MG63 (cell line): Measurements from ENCODE around the gene MAPKBP1. TPM values are rescaled to one million over a fixed set of nuclear protein-coding genes. Genes with fewer than 3 reads are reported as not detected.
"Not testable (repeated sequence)": the region's sequence is repeated elsewhere in the genome, so short reads cannot be mapped to it uniquely, and the experiment has no call there.

Experiments used
- DNase-seq: peaks from one replicate; pipeline ENCODE4 v3.0.0-alpha.2; 2020
- H3K27me3 ChIP-seq: fragments of 250-450 bp; sonication (Bioruptor Pico); 2 replicates; pipeline ENCODE4 v1.5.1; 2020; ENCODE audit warnings: mild to moderate bottlenecking, moderate library complexity
- H3K36me3 ChIP-seq: fragments of 250-450 bp; sonication (Bioruptor Pico); 2 replicates; pipeline ENCODE4 v1.5.1; 2020; ENCODE audit warnings: mild to moderate bottlenecking, moderate library complexity
- H3K4me3 ChIP-seq: fragments of 250-450 bp; sonication (Bioruptor Pico); 2 replicates; pipeline ENCODE4 v1.5.1; 2020; ENCODE audit warnings: mild to moderate bottlenecking, moderate library complexity
- H3K9me3 ChIP-seq: fragments of 250-450 bp; sonication (Bioruptor Pico); 2 replicates; pipeline ENCODE4 v1.5.1; 2020; ENCODE audit warnings: mild to moderate bottlenecking, moderate library complexity
- total RNA-seq: library from RNA; depleted of rRNA; stranded (reverse); fragments of >200 nt; shearing (Covaris generic); gene quantifications from 2 replicates; pipeline ENCODE4 v1.2.3, GENCODE V29; 2014; ENCODE audit warnings: low replicate concordance; rRNA removed

Gene MAPKBP1, protein sequence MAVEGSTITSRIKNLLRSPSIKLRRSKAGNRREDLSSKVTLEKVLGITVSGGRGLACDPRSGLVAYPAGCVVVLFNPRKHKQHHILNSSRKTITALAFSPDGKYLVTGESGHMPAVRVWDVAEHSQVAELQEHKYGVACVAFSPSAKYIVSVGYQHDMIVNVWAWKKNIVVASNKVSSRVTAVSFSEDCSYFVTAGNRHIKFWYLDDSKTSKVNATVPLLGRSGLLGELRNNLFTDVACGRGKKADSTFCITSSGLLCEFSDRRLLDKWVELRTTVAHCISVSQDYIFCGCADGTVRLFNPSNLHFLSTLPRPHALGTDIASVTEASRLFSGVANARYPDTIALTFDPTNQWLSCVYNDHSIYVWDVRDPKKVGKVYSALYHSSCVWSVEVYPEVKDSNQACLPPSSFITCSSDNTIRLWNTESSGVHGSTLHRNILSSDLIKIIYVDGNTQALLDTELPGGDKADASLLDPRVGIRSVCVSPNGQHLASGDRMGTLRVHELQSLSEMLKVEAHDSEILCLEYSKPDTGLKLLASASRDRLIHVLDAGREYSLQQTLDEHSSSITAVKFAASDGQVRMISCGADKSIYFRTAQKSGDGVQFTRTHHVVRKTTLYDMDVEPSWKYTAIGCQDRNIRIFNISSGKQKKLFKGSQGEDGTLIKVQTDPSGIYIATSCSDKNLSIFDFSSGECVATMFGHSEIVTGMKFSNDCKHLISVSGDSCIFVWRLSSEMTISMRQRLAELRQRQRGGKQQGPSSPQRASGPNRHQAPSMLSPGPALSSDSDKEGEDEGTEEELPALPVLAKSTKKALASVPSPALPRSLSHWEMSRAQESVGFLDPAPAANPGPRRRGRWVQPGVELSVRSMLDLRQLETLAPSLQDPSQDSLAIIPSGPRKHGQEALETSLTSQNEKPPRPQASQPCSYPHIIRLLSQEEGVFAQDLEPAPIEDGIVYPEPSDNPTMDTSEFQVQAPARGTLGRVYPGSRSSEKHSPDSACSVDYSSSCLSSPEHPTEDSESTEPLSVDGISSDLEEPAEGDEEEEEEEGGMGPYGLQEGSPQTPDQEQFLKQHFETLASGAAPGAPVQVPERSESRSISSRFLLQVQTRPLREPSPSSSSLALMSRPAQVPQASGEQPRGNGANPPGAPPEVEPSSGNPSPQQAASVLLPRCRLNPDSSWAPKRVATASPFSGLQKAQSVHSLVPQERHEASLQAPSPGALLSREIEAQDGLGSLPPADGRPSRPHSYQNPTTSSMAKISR (N-terminal part only)
- total RNA-seq, result 2.5 and 2.9 TPM in 2 replicates

DNA sequence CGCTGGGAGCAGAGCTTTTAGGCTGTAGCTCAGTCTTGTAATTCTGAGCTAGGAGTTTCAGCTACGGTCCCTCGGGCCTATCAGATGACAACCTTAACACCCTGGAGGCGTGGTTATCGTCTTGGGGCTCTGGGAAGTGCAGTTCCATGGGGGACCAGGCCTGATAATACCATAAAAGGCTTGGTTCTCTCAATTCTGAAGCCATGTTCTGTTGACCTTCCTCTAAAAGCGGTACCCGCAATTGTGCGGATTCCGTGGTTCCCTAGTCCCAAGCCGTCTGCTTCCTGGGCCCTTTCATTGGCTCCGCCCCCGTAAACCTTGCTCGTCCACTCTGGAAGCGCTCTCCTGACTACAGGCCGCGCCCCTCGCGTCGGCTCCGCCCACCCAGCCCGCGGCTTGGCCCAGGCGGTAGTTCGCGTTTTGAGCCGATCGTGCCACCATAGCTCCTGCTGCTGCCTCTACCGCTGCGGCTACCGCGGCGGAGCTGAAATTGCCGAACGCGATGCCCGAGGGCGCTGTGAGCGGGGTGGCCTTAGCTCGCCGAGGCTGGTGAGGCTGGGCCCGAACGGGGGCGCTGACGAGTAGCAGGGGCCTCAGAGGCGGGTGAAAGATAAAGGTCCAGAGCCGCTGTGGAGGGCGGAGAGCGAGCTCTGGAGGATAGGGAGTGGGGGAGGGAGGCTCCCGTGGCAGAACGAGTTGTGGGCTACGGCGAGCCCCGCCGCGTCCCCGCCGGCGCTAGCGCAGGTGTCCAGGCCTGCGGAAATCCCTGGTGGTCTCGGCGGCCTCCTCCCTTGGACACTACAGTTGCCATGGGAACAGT, at the start of gene MAPKBP1:
Gene MAPKBP1 (plus strand): TSS at position 423 of the 820 bp plus-strand sequence. CDS start 792 bp downstream, outside the sequence.
- H3K27me3 ChIP-seq, result no peaks in the 10 kb centered on the region
- no peaks in the 10 kb centered on the region; the same call in 1 of the 2 replicates for H3K9me3 ChIP-seq
- peak; percentile 97 for DNase-seq
- peak within 1 kb of the TSS; percentile 89 for H3K4me3 ChIP-seq
- no peaks in the 10 kb centered on the region for H3K36me3 ChIP-seq

DNA sequence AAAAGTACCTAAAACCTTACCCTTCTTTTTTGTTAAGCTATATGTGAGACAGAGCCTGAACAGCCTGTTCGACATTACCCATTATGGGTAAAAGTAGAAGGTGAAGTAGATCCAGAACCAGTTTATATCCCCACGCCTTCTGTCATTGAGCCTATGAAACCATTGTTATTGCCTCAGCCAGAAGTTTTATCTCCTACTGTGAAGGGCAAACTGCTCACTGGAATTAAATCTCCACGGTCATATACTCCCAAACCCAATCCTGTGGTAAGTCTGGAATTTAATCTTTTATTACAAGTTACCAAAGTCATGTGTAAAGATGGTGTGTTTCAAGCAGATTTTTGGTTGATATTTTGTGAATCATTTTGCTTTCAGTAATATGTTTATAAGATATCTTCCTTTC, 47.1 kb upstream of the MAPKBP1 start:
- H3K27me3 ChIP-seq, result no peaks in the 10 kb centered on the region
- H3K9me3 ChIP-seq, result no peaks in the 10 kb centered on the region
- peaks cover 5% of the 10 kb centered on the region for H3K36me3 ChIP-seq
- no peak for DNase-seq
- H3K4me3 ChIP-seq, result no peak overlapping the region

DNA sequence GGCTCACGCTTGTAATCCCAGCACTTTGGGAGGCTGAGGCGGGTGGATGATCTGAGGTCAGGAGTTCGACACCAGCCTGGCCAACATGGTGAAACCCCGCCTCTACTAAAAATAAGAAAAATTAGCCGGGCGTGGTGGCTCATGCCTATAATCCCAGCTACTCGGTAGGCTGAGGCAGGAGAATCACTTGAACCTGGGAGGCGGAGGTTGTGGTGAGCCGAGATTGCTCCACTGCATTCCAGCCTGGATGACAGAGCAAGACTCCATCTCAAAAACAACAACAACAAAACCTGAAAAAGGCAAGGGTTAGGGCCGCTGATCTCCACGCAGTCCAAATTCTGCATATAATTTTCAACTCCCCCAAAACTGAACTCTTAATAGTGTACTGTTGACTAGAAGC, 46.2 kb upstream of the MAPKBP1 start:
- not testable (repeated sequence) for H3K4me3 ChIP-seq, H3K9me3 ChIP-seq, H3K36me3 ChIP-seq, DNase-seq, H3K27me3 ChIP-seq

DNA sequence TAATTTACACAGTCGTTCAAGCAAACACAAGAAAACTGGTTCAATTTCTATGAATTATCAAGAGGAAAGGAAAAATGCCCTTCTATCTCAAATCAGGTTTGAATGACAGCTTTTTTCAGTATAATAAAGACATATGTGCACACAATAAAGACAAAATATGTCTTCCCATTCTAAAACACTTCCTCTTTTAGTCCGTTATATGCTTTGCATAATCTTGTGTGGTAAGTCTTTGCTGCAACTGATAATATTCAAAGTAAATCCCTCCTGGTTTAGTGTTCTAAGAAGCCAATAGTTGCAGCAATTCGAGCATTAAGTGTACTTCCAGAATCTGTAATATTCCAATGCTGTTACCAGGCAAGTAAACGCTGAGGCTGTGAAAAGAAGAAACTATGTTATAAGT, 43.7 kb upstream of the MAPKBP1 start:
- Histone ChIP-seq H3K9me3 (no peaks in the 10 kb centered on the region), H3K36me3 (peaks cover 12% of the 10 kb centered on the region), H3K27me3 (no peaks in the 10 kb centered on the region), H3K4me3 (no peak overlapping the region)
- no peak for DNase-seq

DNA sequence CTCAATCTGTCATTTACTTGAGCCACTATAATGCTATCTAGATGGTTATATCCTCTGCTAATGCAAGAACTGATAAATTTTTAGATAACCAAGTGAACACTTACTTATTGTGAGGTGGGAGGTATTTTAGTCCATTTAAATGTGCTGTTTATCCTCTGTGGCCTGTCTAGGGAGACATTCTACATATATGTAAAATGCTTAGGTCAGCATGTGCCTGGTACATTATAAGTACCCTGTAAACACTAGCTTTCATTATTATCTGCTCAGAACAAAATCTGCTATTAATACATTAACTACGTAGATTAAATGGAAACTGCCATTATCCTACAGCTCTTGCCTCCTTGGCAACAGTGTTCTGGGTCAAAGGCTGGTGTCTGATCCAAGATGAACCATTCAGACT, 41.8 kb upstream of the MAPKBP1 start:
- H3K27me3 ChIP-seq, result no peaks in the 10 kb centered on the region
- peaks cover 24% of the 10 kb centered on the region for H3K36me3 ChIP-seq
- H3K9me3 ChIP-seq, result no peaks in the 10 kb centered on the region

DNA sequence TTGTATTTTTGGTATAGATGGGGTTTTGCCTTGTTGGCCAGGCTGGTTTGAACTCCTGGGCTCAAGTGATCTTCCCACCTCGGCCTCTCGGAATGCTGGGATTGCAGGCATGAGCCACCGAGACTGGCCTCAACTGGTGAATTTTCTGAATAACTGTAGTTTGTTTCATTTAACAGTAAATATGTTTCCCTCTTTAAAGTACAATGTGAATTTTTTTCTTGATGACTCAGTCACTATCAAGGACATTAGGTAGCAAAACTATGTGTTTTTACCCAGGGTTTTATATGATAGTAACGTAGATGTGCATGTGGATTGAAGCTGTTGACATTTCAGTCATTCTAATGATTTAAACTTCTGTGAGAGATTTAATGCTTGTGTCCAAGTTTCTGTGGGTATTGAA, 40.2 kb upstream of the MAPKBP1 start:
- Histone ChIP-seq H3K36me3 (peaks cover 24% of the 10 kb centered on the region), H3K4me3 (no peak overlapping the region), H3K9me3 (no peaks in the 10 kb centered on the region), H3K27me3 (no peaks in the 10 kb centered on the region)
- DNase-seq, result no peak

More for the DNA sequence above, 41.8 kb upstream of the MAPKBP1 start:
- no peak overlapping the region for H3K4me3 ChIP-seq
- DNase-seq, result no peak

DNA sequence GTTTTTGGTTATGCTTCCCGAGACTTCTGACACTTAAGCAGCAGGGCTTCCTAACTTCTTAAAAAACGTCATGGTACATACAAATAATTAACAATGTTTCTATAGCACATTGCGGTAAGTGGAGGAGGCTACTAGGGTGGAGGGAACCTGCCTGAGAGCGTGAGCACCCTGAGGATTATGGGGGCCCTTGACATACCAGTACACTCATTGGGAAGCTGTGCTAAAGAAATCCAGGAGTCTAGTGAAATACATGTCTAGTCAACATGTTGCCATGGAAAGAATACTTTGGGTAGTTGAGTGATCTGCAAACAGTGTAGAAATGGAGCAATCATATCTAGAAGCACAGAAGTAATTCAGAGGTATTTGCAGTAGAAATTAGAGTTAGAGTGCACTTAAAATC, 39.2 kb upstream of the MAPKBP1 start:
- peaks cover 24% of the 10 kb centered on the region for H3K36me3 ChIP-seq

DNA sequence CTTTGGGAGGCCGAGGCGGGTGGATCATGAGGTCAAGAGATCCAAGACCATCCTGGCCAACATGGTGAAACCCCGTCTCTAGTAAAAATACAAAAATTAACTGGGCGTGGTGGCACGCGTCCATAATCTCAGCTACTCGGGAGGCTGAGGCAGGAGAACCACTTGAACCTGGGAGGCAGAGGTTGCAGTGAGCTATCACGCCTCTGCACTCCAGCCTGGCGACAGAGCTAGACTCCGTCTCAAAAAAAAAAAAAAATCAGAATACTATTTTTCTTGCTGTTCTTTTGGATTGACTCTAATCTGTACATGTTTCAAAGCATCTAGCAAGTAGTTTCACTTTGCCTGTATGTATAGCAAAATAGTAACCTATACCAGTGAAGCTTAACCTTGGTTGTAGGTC, 38.8 kb upstream of the MAPKBP1 start:
- not testable (repeated sequence) for DNase-seq, H3K27me3 ChIP-seq, H3K4me3 ChIP-seq, H3K9me3 ChIP-seq
- peaks cover 22% of the 10 kb centered on the region for H3K36me3 ChIP-seq

More for the DNA sequence above, 39.2 kb upstream of the MAPKBP1 start:
- H3K4me3 ChIP-seq, result no peak overlapping the region
- H3K9me3 ChIP-seq, result no peaks in the 10 kb centered on the region
- no peaks in the 10 kb centered on the region for H3K27me3 ChIP-seq
- DNase-seq, result no peak

DNA sequence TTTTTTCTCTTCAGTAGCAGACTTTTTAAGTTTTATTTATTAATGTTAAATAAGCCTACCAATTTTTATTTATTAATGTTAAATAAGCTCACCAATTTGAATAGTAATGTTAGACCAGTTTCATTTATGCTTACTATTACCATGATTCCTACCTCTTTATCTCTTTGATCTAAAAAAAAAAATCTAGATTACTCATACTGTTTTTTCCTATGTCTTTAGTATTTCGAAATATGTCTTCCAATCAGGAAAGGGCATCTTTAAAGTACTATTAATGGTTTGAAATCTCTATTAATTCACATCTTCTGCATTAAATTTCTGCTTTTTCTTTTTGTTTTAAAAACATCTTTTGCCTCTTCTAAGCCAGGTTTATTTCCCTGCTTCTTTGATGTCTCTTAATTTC, 27.5 kb upstream of the MAPKBP1 start:
- Histone ChIP-seq H3K4me3 (no peak overlapping the region), H3K27me3 (no peaks in the 10 kb centered on the region), H3K9me3 (no peaks in the 10 kb centered on the region), H3K36me3 (peaks cover 7% of the 10 kb centered on the region)
- no peak for DNase-seq

DNA sequence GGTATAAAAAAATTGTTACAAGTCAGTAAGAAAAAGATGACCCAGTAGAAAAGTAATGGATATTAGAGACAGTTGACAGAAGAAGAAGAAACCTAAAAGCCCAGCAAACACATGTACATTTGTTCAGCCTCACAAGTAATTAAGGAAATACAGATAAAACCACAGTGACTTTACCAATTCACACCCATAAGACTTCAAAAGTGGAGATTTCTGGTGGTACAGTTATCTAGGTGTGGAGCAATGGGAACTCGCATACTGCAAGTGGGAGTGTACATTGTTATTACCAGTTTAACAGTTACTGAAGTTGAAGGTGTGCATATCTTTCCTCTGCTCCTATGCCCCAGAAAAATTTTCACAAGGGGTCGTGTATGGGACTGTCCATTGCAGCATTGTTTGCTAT, 18.1 kb upstream of the MAPKBP1 start:
- H3K27me3 ChIP-seq, result no peaks in the 10 kb centered on the region
- no peak overlapping the region for H3K4me3 ChIP-seq
- no peaks in the 10 kb centered on the region; the same call in 1 of the 2 replicates for H3K36me3 ChIP-seq
- DNase-seq, result no peak
- no peaks in the 10 kb centered on the region for H3K9me3 ChIP-seq

DNA sequence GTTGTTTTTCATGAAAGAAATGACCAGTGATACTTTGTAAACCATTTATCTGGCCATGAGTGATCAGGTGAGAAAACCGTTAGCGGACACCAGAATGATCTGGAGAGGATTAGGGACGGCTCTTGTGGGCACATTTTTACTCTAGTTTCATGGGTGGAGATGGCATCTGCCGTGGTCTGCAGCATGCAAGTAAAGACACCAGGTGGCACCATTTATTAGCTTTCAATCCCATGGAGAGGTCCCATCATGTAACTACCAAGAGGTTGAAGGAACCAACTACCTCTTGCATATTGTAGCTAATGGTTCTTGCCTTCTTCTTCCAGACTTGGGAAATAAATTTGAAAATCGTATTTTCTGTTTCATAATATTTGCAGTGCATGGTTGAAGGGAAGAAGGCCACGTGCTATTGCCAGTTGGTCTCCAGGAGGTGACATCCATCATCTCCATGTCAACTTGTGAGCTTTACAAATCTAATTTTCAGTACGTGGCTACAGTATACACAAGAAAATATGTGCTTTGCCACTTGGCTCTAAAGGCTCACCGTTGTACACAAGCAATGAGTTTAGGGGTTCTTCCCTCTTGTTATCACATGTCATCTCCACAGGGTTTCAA, 1.5 kb upstream of the MAPKBP1 start:
- DNase-seq, result peak; percentile 34
- Histone ChIP-seq H3K4me3 (no peak overlapping the region), H3K27me3 (no peaks in the 10 kb centered on the region), H3K36me3 (no peaks in the 10 kb centered on the region), H3K9me3 (no peaks in the 10 kb centered on the region; the same call in 1 of the 2 replicates)

DNA sequence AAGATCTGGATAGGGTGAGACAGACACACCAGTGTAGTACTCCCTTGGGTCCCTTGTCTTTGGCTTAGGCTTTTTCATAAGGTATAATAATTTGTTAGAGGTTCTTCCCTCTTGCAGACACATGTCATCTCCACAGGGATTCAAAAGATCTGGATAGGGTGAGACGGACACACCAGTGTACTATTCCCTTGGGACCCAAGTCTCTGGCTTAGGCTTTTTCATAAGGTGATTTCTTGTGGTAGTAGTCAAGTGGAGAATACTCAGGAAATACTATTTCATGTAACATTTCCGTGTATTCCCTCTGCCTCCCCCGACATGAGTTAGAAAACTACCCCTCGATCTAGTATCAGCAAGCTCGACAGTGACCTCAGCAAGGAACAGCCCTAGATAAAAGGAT, 954 bp upstream of the MAPKBP1 start:
- Histone ChIP-seq H3K36me3 (no peaks in the 10 kb centered on the region), H3K9me3 (no peaks in the 10 kb centered on the region; the same call in 1 of the 2 replicates), H3K4me3 (peak overlapping the region; percentile 89), H3K27me3 (no peaks in the 10 kb centered on the region)
- DNase-seq, result no peak

DNA sequence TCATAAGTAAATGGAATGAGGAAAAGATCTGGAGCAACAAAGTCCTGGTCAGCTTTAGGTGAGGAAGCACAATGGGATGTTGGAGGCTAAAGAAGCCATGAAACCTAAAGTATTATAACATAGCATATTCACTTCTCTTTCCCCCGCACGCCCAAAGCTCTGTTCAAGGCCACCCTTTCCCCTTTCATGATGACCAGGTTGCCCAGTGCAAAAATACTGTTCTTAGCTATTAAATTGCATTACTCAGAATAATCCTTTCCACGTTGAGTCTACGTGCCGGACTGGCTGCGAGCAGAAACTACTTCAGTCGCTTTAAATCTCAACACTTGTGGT, 589 bp upstream of the MAPKBP1 start:
- Histone ChIP-seq H3K9me3 (no peaks in the 10 kb centered on the region; the same call in 1 of the 2 replicates), H3K27me3 (no peaks in the 10 kb centered on the region)
- no peak for DNase-seq

DNA sequence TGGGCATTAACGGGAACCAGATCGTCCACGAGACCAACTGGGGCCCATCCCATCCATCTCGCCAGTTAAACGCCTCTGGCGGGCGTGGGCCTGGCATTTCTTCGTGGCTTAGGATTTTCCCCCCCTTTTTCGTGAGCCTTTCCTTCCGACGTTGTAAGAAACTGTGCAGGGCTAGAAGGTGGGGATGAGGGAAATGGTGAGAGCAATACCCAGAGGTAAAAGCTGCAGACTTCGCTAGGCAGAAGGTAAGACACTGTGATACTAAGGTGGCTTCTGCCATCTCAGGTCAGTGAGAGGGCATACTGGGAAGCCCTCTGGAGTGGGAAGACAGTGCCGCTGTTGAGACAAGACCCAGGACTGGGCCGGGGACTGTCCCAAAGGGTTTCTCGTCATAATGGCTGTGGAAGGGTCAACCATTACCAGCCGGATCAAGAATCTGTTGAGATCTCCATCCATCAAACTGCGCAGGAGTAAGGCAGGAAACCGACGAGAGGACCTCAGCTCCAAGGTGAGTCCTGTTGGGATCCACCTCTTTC, 666 bp downstream of the MAPKBP1 start:
- Histone ChIP-seq H3K27me3 (no peaks in the 10 kb centered on the region), H3K4me3 (peak overlapping the region; percentile 89), H3K9me3 (no peaks in the 10 kb centered on the region; the same call in 1 of the 2 replicates), H3K36me3 (no peaks in the 10 kb centered on the region)
- no peak for DNase-seq

More for the DNA sequence above, 589 bp upstream of the MAPKBP1 start:
- H3K4me3 ChIP-seq, result peak overlapping the region; percentile 89
- no peaks in the 10 kb centered on the region for H3K36me3 ChIP-seq

DNA sequence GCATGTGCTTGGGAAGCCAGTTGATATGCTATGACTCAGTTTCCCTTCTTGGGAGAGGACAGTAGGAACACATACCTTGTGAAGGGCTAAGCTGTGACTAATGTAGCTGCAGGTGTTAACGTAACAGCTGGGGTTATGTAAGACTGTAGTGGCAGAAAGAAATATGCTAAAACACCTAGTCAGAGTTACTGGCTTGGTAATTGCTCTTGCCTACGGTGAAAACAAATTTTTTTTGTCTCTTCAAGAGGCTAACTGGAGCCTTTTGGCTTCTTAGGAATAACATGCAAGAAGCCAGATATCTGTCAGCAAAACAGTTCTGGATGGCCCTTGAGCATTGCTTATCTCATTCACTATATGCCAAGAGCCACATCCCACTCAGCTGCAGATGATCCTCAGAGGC, 1.4 kb downstream of the MAPKBP1 start:
- Histone ChIP-seq H3K4me3 (peak overlapping the region; percentile 89), H3K27me3 (no peaks in the 10 kb centered on the region), H3K9me3 (no peaks in the 10 kb centered on the region; the same call in 1 of the 2 replicates), H3K36me3 (no peaks in the 10 kb centered on the region)
- no peak for DNase-seq
